Smooth muscle cell (in vitro differentiated cells): ENCODE results near the gene UQCC5. TPM values are rescaled to one million over a fixed set of nuclear protein-coding genes. Genes with fewer than 3 reads are reported as not detected.
A peak's percentile ranks its signal among the peaks of the same experiment; 100 is the strongest.

Experiments
- DNase-seq: peaks from one replicate; lab custom pipeline; 2025; ENCODE audit not compliant: unreplicated experiment; lab: John Stamatoyannopoulos, UW
- H2AFZ ChIP-seq: fragments of 200-600 bp; sonication (generic); 2 replicates; pipeline ENCODE4 v1.6.0; 2016; ENCODE audit warnings: antibody characterized with exemption, low read depth, mild to moderate bottlenecking
- H3F3A ChIP-seq: fragments of 200-600 bp; sonication (generic); 2 replicates; pipeline ENCODE4 v1.6.0; 2017; ENCODE audit warnings: antibody characterized with exemption, low read depth
- H3K27ac ChIP-seq: fragments of 200-600 bp; sonication (generic); 2 replicates; pipeline ENCODE4 v1.5.1; 2016; ENCODE audit warnings: low read depth, mild to moderate bottlenecking
- H3K27me3 ChIP-seq: fragments of 200-600 bp; sonication (generic); 2 replicates; pipeline ENCODE4 v1.6.1; 2016; ENCODE audit warnings: low read depth, mild to moderate bottlenecking
- H3K36me3 ChIP-seq: fragments of 200-600 bp; sonication (generic); 2 replicates; pipeline ENCODE4 v1.5.1; 2016; ENCODE audit warnings: low read depth
- H3K4me1 ChIP-seq: fragments of 200-600 bp; sonication (generic); 2 replicates; pipeline ENCODE4 v1.5.1; 2016; ENCODE audit warnings: low read depth
- H3K4me2 ChIP-seq: fragments of 200-600 bp; sonication (generic); 2 replicates; pipeline ENCODE4 v1.6.0; 2016; ENCODE audit warnings: mild to moderate bottlenecking
- H3K4me3 ChIP-seq: fragments of 200-600 bp; sonication (generic); 2 replicates; pipeline ENCODE4 v1.5.1; 2016; ENCODE audit warnings: mild to moderate bottlenecking
- H3K79me2 ChIP-seq: fragments of 200-600 bp; sonication (generic); 2 replicates; pipeline ENCODE4 v1.6.0; 2016; ENCODE audit warnings: low read depth, mild to moderate bottlenecking
- H3K9ac ChIP-seq: fragments of 200-600 bp; sonication (generic); 2 replicates; pipeline ENCODE4 v1.6.0; 2016; ENCODE audit warnings: low read depth
- H3K9me3 ChIP-seq: fragments of 200-600 bp; sonication (generic); replicated peaks from 2 replicates; pipeline ENCODE4 v1.5.1; 2016; ENCODE audit warnings: low read depth
- H4K20me1 ChIP-seq: fragments of 200-600 bp; sonication (generic); 2 replicates; pipeline ENCODE4 v1.6.0; 2016; ENCODE audit warnings: low read depth
- CTCF ChIP-seq: fragments of 200-600 bp; sonication (generic); IDR thresholded peaks from 2 replicates; pipeline ENCODE4 v1.5.1; 2017; ENCODE audit warnings: borderline replicate concordance, mild to moderate bottlenecking, antibody characterized with exemption; ENCODE audit not compliant: insufficient read depth, poor library complexity, severe bottlenecking
- WGBS: methylation state at CpG from one replicate; pipeline ENCODE4 v1.1.7; 2016; ENCODE audit warnings: low lambda C conversion rate; 5-methylcytosine and 5-hydroxymethylcytosine counted together
- polyA plus RNA-seq: library from polyadenylated mRNA; unstranded; fragments of >200 nt; fragmentation: Nextera tagmentation; extraction: Ambion mirVana; gene quantifications from 2 replicates; pipeline ENCODE4 v1.2.1, GENCODE V29; 2016
- total RNA-seq: library from RNA; depleted of rRNA; stranded (reverse); fragments of >200 nt; gene quantifications from 2 replicates; pipeline ENCODE4 v1.2.3, GENCODE V29; 2014

Gene UQCC5
- total and polyA plus RNA-seq, 2 experiments from 2014 or later: 0.76 to 33.0 TPM

- TF ChIP-seq CTCF: no peak
- Histone ChIP-seq H3K36me3 (no peaks in the 10 kb centered on the region), H3K9me3 (no peaks in the 10 kb centered on the region), H3K4me3 (no peak overlapping the region), H3K27me3 (no peaks in the 10 kb centered on the region), H3K9ac (no peak overlapping the region), H2AFZ (no peak overlapping the region), H3K79me2 (no peaks in the 10 kb centered on the region), H3K27ac (peak overlapping the region; percentile 17), H3K4me1 (no peaks in the 10 kb centered on the region), H3K4me2 (no peak overlapping the region), H3F3A (no peaks in the 10 kb centered on the region), H4K20me1 (peaks cover 38% of the 10 kb centered on the region)
- 80% methylated on average over 23 of the region's 23 CpGs for WGBS
- DNase-seq: no peak
Measured at GRCh38 chr3:52490939-52491526, 45.4 kb upstream of the UQCC5 start.

- Histone ChIP-seq H3F3A (no peaks in the 10 kb centered on the region), H3K4me3 (no peak overlapping the region), H3K27ac (no peak overlapping the region), H3K36me3 (no peaks in the 10 kb centered on the region), H2AFZ (no peak overlapping the region), H3K9ac (no peak overlapping the region), H3K27me3 (no peaks in the 10 kb centered on the region), H3K4me2 (no peak overlapping the region), H4K20me1 (peaks cover 38% of the 10 kb centered on the region), H3K9me3 (no peaks in the 10 kb centered on the region), H3K4me1 (no peaks in the 10 kb centered on the region), H3K79me2 (no peaks in the 10 kb centered on the region)
- no peak for TF ChIP-seq CTCF
- WGBS: 97% methylated on average over 21 of the region's 21 CpGs
- DNase-seq: no peak
Measured at GRCh38 chr3:52492059-52492458, 44.3 kb upstream of the UQCC5 start.

- DNase-seq: no peak
- Histone ChIP-seq H3K4me2 (no peak overlapping the region), H3F3A (no peaks in the 10 kb centered on the region), H3K9ac (no peak overlapping the region), H3K27ac (no peak overlapping the region), H3K4me1 (no peaks in the 10 kb centered on the region), H3K36me3 (no peaks in the 10 kb centered on the region), H3K9me3 (no peaks in the 10 kb centered on the region), H2AFZ (no peak overlapping the region), H3K4me3 (no peak overlapping the region), H3K27me3 (no peaks in the 10 kb centered on the region), H4K20me1 (peaks cover 38% of the 10 kb centered on the region), H3K79me2 (no peaks in the 10 kb centered on the region)
- 94% methylated on average over 7 of the region's 7 CpGs for WGBS
- no peak for TF ChIP-seq CTCF
Measured at GRCh38 chr3:52493232-52494017, 43.0 kb upstream of the UQCC5 start.

GRCh38 chr3:52494445-52494844, 42.0 kb upstream of the UQCC5 start:
- no peaks in the 10 kb centered on the region for H3K9me3 ChIP-seq
- H3K9ac ChIP-seq: no peak overlapping the region
- no peaks in the 10 kb centered on the region for H3K36me3 ChIP-seq
- 93% methylated on average over 7 of the region's 7 CpGs for WGBS
- H3K27me3 ChIP-seq: no peaks in the 10 kb centered on the region
- no peak overlapping the region for H3K4me2 ChIP-seq
- no peak overlapping the region for H2AFZ ChIP-seq
- peaks cover 29% of the 10 kb centered on the region for H4K20me1 ChIP-seq
- H3K79me2 ChIP-seq: no peaks in the 10 kb centered on the region
- H3K27ac ChIP-seq: no peak overlapping the region
- no peaks in the 10 kb centered on the region for H3K4me1 ChIP-seq
- H3F3A ChIP-seq: no peaks in the 10 kb centered on the region
- no peak for TF ChIP-seq CTCF
- H3K4me3 ChIP-seq: no peak overlapping the region
- DNase-seq: no peak
